ENCODE measurements around the gene AMH. TPM values are rescaled to one million over a fixed set of nuclear protein-coding genes. Genes with fewer than 3 reads are reported as not detected.

Gene AMH
- total and polyA plus RNA-seq, 2 of the 13 experiments (the other 11 are each of a cell fraction or from before 2014, with no cell fraction given), result 0.03 to 0.18 TPM

DNA sequence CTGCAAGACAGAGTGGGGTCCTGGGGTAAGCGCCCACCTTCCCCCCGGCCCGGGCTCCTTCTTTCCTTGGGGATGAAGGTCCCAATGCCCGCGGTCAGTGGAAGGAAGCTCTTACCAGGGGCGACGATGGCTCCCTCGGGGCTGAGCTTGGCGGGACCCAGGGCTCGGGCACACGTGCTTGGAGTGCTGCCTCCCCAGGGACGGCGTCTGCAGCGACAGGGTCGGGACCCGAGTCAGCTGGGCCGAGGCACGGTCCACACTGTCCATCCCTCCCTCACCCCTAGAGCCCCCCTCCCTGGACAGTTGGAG, 3.6 kb downstream of the AMH start (continued):
- TF ChIP-seq RORA (CRISPR knock-in tag; IDR thresholded peaks at IDR 0.05), result no peak
- no peak for TF ChIP-seq ZBTB7A (CRISPR knock-in tag; IDR thresholded peaks at IDR 0.05)
- TF ChIP-seq MTF2 (CRISPR knock-in tag; IDR thresholded peaks at IDR 0.05; ENCODE audit: borderline replicate concordance), result no peak
- TF ChIP-seq, protein P1, sequence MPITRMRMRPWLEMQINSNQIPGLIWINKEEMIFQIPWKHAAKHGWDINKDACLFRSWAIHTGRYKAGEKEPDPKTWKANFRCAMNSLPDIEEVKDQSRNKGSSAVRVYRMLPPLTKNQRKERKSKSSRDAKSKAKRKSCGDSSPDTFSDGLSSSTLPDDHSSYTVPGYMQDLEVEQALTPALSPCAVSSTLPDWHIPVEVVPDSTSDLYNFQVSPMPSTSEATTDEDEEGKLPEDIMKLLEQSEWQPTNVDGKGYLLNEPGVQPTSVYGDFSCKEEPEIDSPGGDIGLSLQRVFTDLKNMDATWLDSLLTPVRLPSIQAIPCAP (CRISPR knock-in tag; IDR thresholded peaks at IDR 0.05; ENCODE audit: low read depth), result 0 out of 2 replicates have a peak, but pooled peaks have one; percentile 68
- no peak for TF ChIP-seq SALL1 (CRISPR knock-in tag; IDR thresholded peaks at IDR 0.05)
- no peak for TF ChIP-seq HMG20A (CRISPR knock-in tag; IDR thresholded peaks at IDR 0.05; ENCODE audit: borderline replicate concordance)
- 0 out of 2 replicates have a peak, but pooled peaks have one; percentile 27 for TF ChIP-seq KLF12 (CRISPR knock-in tag; IDR thresholded peaks at IDR 0.05; ENCODE audit: borderline replicate concordance)
- TF ChIP-seq, protein P2, sequence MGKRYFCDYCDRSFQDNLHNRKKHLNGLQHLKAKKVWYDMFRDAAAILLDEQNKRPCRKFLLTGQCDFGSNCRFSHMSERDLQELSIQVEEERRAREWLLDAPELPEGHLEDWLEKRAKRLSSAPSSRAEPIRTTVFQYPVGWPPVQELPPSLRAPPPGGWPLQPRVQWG (CRISPR knock-in tag; IDR thresholded peaks at IDR 0.05; ENCODE audit: borderline replicate concordance, low read depth), result no peak
- TF ChIP-seq ATAD3A (CRISPR knock-in tag; IDR thresholded peaks at IDR 0.05), result no peak
- TF ChIP-seq, protein P3, sequence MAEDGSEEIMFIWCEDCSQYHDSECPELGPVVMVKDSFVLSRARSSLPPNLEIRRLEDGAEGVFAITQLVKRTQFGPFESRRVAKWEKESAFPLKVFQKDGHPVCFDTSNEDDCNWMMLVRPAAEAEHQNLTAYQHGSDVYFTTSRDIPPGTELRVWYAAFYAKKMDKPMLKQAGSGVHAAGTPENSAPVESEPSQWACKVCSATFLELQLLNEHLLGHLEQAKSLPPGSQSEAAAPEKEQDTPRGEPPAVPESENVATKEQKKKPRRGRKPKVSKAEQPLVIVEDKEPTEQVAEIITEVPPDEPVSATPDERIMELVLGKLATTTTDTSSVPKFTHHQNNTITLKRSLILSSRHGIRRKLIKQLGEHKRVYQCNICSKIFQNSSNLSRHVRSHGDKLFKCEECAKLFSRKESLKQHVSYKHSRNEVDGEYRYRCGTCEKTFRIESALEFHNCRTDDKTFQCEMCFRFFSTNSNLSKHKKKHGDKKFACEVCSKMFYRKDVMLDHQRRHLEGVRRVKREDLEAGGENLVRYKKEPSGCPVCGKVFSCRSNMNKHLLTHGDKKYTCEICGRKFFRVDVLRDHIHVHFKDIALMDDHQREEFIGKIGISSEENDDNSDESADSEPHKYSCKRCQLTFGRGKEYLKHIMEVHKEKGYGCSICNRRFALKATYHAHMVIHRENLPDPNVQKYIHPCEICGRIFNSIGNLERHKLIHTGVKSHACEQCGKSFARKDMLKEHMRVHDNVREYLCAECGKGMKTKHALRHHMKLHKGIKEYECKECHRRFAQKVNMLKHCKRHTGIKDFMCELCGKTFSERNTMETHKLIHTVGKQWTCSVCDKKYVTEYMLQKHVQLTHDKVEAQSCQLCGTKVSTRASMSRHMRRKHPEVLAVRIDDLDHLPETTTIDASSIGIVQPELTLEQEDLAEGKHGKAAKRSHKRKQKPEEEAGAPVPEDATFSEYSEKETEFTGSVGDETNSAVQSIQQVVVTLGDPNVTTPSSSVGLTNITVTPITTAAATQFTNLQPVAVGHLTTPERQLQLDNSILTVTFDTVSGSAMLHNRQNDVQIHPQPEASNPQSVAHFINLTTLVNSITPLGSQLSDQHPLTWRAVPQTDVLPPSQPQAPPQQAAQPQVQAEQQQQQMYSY (CRISPR knock-in tag; IDR thresholded peaks at IDR 0.05), result peak; percentile 46; the same call in 1 of the 2 replicates
- TF ChIP-seq, protein P4, sequence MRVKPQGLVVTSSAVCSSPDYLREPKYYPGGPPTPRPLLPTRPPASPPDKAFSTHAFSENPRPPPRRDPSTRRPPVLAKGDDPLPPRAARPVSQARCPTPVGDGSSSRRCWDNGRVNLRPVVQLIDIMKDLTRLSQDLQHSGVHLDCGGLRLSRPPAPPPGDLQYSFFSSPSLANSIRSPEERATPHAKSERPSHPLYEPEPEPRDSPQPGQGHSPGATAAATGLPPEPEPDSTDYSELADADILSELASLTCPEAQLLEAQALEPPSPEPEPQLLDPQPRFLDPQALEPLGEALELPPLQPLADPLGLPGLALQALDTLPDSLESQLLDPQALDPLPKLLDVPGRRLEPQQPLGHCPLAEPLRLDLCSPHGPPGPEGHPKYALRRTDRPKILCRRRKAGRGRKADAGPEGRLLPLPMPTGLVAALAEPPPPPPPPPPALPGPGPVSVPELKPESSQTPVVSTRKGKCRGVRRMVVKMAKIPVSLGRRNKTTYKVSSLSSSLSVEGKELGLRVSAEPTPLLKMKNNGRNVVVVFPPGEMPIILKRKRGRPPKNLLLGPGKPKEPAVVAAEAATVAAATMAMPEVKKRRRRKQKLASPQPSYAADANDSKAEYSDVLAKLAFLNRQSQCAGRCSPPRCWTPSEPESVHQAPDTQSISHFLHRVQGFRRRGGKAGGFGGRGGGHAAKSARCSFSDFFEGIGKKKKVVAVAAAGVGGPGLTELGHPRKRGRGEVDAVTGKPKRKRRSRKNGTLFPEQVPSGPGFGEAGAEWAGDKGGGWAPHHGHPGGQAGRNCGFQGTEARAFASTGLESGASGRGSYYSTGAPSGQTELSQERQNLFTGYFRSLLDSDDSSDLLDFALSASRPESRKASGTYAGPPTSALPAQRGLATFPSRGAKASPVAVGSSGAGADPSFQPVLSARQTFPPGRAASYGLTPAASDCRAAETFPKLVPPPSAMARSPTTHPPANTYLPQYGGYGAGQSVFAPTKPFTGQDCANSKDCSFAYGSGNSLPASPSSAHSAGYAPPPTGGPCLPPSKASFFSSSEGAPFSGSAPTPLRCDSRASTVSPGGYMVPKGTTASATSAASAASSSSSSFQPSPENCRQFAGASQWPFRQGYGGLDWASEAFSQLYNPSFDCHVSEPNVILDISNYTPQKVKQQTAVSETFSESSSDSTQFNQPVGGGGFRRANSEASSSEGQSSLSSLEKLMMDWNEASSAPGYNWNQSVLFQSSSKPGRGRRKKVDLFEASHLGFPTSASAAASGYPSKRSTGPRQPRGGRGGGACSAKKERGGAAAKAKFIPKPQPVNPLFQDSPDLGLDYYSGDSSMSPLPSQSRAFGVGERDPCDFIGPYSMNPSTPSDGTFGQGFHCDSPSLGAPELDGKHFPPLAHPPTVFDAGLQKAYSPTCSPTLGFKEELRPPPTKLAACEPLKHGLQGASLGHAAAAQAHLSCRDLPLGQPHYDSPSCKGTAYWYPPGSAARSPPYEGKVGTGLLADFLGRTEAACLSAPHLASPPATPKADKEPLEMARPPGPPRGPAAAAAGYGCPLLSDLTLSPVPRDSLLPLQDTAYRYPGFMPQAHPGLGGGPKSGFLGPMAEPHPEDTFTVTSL (CRISPR knock-in tag; IDR thresholded peaks at IDR 0.05; ENCODE audit: borderline replicate concordance), result no peak
- TF ChIP-seq ZNF547 (CRISPR knock-in tag; IDR thresholded peaks at IDR 0.05), result no peak
- TF ChIP-seq FOXA3 (CRISPR knock-in tag; IDR thresholded peaks at IDR 0.05), result no peak
- no peak for TF ChIP-seq FLYWCH1 (CRISPR knock-in tag; IDR thresholded peaks at IDR 0.05)
- no peak; the same call in 1 of the 2 replicates for TF ChIP-seq SMAD1 (CRISPR knock-in tag; IDR thresholded peaks at IDR 0.05; ENCODE audit: borderline replicate concordance, low read depth)
- 0 out of 2 replicates have a peak, but pooled peaks have one; percentile 68 for TF ChIP-seq ZNF30 (CRISPR knock-in tag; IDR thresholded peaks at IDR 0.05)
- no peak for TF ChIP-seq ZNF569 (CRISPR knock-in tag; IDR thresholded peaks at IDR 0.05; ENCODE audit: borderline replicate concordance)
- TF ChIP-seq NBN (conservative IDR thresholded peaks at IDR 0.05), result no peak
- no peak for TF ChIP-seq SKI (IDR thresholded peaks at IDR 0.05; ENCODE audit: partially characterized antibody)
- TF ChIP-seq MAFF (IDR thresholded peaks at IDR 0.05; ENCODE audit: low read depth, low read length), result no peak
- TF ChIP-seq SP1 (IDR thresholded peaks at IDR 0.05), result no peak
- no peak for TF ChIP-seq SP1 (CRISPR knock-in tag; IDR thresholded peaks at IDR 0.05)

Measured in HepG2 (cell line).